H7 (cell line): Measurements from ENCODE around the gene P2RY14. TPM values are rescaled to one million over a fixed set of nuclear protein-coding genes. Genes with fewer than 3 reads are reported as not detected.
"Not testable (repeated sequence)": the region's sequence is repeated elsewhere in the genome, so short reads cannot be mapped to it uniquely, and the experiment has no call there.

Source experiments
- DNase-seq: peaks from one replicate; pipeline ENCODE4 v3.0.0; 2012
- H3K27me3 ChIP-seq: 2 replicates; pipeline ENCODE4 v1.6.0; 2011; ENCODE audit warnings: mild to moderate bottlenecking, low read length; ENCODE audit not compliant: control insufficient read depth, insufficient read depth
- H3K36me3 ChIP-seq: replicated peaks from 2 replicates; pipeline ENCODE4 v1.5.1; 2011; ENCODE audit warnings: low read length; ENCODE audit not compliant: control insufficient read depth, insufficient read depth
- H3K4me3 ChIP-seq: 2 replicates; pipeline ENCODE4 v1.5.1; 2011; ENCODE audit warnings: low read depth, mild to moderate bottlenecking, control low read depth, low read length, moderate library complexity; ENCODE audit not compliant: insufficient read depth
- total RNA-seq: library from RNA; depleted of rRNA; stranded (reverse); fragments of >200 nt; shearing (Covaris generic); gene quantifications from 2 replicates; pipeline ENCODE4 v1.2.3, GENCODE V29; 2014

Gene P2RY14
- total RNA-seq, 1 experiment from 2014 or later: not detected

GRCh38 chr3:151259664-151260063 is 18.7 kb downstream of the P2RY14 start:
- H3K4me3 ChIP-seq: no peak overlapping the region
- no peaks in the 10 kb centered on the region for H3K36me3 ChIP-seq
- H3K27me3 ChIP-seq: no peaks in the 10 kb centered on the region
- no peak for DNase-seq

- Histone ChIP-seq H3K4me3 (no peak overlapping the region), H3K27me3 (no peaks in the 10 kb centered on the region), H3K36me3 (no peaks in the 10 kb centered on the region)
- no peak for DNase-seq
Measured at GRCh38 chr3:151256749-151257148, 21.6 kb downstream of the P2RY14 start.

GRCh38 chr3:151248772-151249337 is 29.5 kb downstream of the P2RY14 start:
- no peak for DNase-seq
- H3K4me3 ChIP-seq: no peak overlapping the region
- H3K36me3 ChIP-seq: no peaks in the 10 kb centered on the region
- no peaks in the 10 kb centered on the region for H3K27me3 ChIP-seq

- not testable (repeated sequence) for DNase-seq, H3K36me3 ChIP-seq, H3K4me3 ChIP-seq, H3K27me3 ChIP-seq
Measured at GRCh38 chr3:151242006-151242405, 36.3 kb downstream of the P2RY14 start.

- Histone ChIP-seq H3K4me3 (no peak overlapping the region), H3K36me3 (no peaks in the 10 kb centered on the region), H3K27me3 (no peaks in the 10 kb centered on the region)
- no peak for DNase-seq
Measured at GRCh38 chr3:151236736-151237135, 41.6 kb downstream of the P2RY14 start.

- H3K27me3 ChIP-seq: no peaks in the 10 kb centered on the region
- H3K4me3 ChIP-seq: no peak overlapping the region
- no peaks in the 10 kb centered on the region for H3K36me3 ChIP-seq
- no peak for DNase-seq
Measured at GRCh38 chr3:151236316-151236715, 42.0 kb downstream of the P2RY14 start.

DNA sequence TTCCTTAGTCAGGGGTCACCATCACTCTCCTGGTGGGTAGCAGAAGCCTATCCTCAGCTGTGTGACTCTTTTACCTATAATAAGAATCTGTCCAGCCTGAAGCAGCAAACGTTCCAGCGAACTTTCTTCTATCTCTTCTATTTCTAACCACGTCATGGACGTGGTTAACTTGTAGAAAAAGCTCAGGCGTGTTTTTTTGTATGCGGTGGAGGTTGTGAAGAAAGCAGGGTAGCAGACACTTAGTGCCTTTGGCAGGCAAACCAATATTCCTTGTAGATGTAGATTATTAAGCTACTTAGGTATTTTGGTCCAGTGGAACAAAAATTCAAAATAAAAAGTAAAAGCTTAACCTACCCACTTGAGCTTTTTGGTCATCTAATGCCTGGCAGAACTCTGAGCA is 43.5 kb downstream of the P2RY14 start:
- Histone ChIP-seq H3K4me3 (no peak overlapping the region), H3K36me3 (no peaks in the 10 kb centered on the region), H3K27me3 (no peaks in the 10 kb centered on the region)
- DNase-seq: no peak

GRCh38 chr3:151232991-151233390 is 45.4 kb downstream of the P2RY14 start:
- Histone ChIP-seq H3K27me3 (no peaks in the 10 kb centered on the region), H3K4me3 (no peak overlapping the region), H3K36me3 (no peaks in the 10 kb centered on the region)
- DNase-seq: peak; percentile 35

DNA sequence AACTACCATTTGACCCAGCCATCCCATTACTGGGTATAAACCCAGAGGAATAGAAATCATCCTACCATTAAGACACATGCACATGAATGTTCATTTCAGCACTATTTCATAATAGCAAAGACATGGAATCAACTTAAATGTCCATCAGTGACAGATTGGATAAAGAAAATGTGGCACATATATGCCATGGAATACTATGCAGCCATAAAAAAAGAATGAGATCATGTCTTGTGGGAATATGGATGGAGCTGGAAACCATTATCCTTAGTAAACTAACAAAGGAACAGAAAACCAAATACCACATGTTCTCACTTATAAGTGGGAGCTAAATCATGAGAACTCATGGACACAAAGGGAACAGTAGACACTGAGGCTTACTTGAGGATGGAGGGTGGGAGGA is 45.9 kb downstream of the P2RY14 start:
- not testable (repeated sequence) for DNase-seq, H3K36me3 ChIP-seq, H3K4me3 ChIP-seq, H3K27me3 ChIP-seq

DNA sequence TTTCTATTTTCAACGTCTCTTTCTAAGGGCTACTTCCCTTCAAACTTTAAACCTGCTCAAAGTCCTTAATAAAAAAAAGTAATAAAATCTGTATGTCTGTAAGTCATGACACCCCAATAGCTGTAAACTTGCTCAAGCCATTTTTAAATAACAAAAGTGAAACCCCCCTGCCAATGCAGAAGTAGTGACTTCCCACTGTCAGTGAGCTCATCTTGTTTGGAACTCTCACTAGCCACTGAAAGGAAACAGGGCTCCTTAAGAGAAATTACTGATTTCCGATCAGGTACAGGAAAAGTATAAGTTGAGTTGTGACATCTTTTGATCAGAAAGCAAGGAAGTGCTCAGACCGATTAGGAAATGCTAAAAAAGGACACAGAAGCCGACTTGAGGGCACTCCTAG is 47.7 kb downstream of the P2RY14 start:
- H3K36me3 ChIP-seq: no peaks in the 10 kb centered on the region
- no peaks in the 10 kb centered on the region for H3K27me3 ChIP-seq
- no peak overlapping the region for H3K4me3 ChIP-seq
- DNase-seq: no peak

DNA sequence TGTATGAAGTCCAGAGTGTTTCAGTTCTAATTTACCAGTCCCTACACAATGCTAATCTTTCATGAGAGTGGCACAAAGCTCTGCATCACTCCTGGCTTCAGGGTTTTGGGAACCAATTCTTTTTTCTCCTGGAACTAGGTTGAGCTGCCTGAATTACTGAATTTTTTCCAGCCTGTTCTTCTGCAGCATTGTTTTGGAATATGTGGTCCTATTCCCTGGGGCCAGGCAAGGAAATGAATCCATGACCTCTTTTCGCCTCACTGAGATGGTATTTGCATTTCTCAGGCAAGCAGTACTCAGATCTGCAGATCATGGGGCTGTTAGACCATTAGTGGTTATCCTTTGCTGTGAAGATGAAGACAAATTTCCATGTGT is 49.7 kb downstream of the P2RY14 start:
- no peak for DNase-seq
- H3K27me3 ChIP-seq: no peaks in the 10 kb centered on the region
- H3K36me3 ChIP-seq: no peaks in the 10 kb centered on the region
- H3K4me3 ChIP-seq: no peak overlapping the region

DNA sequence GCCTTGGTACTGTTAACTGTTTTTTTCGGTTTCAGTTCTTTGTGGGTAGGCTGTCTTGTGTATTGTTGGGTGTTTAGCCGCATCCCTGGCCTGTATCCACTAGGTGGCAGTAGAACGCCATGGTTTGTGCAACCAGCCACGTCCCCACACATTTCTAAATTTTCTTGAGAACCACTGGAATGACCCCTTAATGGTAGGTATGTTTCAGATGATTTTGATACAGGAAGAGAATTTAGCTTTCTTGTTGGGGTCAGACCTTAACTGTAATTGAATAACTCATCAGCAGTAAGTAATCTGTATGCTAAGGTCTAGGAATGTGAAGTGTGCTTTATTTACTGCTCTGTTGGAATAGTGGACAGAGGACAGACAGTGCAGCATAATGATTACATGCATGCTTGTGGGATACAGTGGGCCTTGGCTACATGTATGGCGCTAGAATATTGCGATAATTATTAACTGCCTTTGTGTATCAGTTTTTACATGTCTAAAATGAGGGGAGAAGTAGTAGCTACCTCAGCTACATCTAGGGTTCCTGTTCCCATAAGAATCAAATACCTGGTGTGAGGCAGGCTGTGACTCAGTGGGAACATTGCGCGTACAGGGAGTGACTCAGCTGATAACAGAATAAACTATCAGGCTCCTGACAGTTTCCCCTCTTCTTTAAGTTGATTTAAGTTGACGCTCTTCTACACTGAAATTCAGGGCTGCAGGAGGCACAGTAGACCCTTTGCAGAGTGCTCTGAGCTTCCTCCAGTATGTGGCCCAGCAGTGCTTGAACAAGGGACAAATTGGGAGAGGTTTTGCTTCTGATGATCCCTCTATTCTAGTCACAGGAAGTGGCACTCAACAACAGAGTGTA is 50.3 kb downstream of the P2RY14 start:
- no peaks in the 10 kb centered on the region for H3K27me3 ChIP-seq
- no peaks in the 10 kb centered on the region for H3K36me3 ChIP-seq
- DNase-seq: peak; percentile 67
- H3K4me3 ChIP-seq: no peak overlapping the region

DNA sequence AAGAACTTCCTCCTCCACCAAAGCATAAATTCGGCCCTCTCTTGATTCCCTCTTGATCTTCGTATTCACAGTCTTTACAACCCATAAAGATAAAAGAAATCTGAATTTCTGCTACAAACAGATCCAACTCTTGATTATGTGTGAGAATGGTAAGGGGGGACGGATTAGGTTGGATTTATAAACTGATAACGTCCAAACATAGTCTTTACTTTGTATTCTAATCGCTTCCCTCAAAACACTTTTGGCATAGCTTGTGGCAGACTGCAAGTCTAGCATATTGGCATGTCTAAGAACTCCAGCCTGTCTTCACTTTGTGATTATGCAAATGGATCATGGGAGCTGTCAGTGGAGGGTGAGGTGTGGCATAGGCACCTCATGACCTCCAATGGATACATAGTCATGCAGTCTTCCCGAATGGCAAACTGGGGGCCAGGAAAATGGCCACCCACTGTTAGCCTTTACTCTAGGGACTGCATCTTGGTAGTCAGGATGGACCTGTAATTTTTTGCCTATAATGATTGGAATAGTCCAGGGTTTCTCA is 51.0 kb downstream of the P2RY14 start:
- DNase-seq: no peak
- Histone ChIP-seq H3K4me3 (no peak overlapping the region), H3K36me3 (no peaks in the 10 kb centered on the region), H3K27me3 (no peaks in the 10 kb centered on the region)

DNA sequence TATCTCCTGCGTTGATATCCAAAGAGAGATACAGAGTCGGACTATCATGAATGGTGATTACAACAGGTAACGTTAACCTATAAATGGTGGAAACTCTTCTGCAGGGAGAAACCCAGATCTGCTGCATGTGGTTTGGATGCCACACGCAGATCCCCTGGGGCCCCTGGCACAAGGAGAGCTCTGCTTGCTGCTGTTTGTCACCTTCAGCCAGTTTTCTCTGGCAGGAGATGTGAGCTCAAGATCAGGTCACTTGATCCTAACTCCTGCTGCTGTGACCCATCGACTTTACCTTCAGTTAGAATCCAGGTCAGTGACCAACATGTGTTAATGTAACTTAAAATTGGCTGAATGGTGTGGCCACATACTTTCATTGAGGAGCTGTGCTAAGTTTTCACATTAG is 51.5 kb downstream of the P2RY14 start:
- Histone ChIP-seq H3K4me3 (no peak overlapping the region), H3K36me3 (no peaks in the 10 kb centered on the region), H3K27me3 (no peaks in the 10 kb centered on the region)
- DNase-seq: no peak

GRCh38 chr3:151226088-151226563 is 52.2 kb downstream of the P2RY14 start:
- Histone ChIP-seq H3K36me3 (no peaks in the 10 kb centered on the region), H3K4me3 (no peak overlapping the region), H3K27me3 (no peaks in the 10 kb centered on the region)
- no peak for DNase-seq
